Measurements from ENCODE around the gene IGF2BP3.
"Not testable (repeated sequence)": the region's sequence is repeated elsewhere in the genome, so short reads cannot be mapped to it uniquely, and the experiment has no call there.

Gene IGF2BP3

DNA sequence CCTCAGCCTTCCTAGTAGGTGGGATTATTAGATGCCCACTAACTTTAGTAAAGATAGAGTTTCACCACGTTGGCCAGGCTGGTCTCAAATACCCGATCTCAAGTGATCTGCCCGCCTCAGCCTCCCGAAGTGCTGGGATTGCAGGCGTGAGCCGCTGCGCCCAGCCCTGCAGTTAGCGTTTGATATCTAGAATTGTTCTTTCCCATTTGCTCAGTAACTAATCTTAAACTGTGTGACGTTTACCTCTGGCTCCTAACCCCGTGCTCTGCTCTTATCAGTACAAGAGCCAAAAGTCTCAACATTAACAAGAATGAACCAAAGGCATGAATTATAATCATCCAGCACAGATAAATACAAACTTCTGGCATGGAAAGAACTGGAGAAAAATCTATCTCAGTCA, 47.4 kb downstream of the IGF2BP3 start:
- DNase-seq (ENCODE audit: low read depth in 2 of 2): no peak

DNA sequence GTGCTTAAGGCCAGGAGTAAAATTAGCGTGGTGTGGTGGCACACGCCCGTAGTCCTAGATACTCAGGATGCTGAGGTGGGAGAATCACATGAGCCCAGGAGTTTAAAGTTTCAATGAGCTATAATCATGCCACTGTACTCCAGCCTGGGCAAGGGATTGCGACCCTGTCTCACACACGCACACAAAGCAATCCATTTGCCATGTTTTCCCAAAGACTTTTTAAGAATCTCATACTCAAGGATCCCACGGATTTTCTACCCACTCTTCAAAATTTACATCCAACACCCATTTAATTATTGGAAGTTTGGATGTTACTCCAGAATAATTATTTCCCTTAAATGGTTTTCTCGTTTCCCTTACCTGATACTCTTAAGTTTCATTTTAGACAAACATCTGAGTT, 47.9 kb downstream of the IGF2BP3 start:
- no peak for DNase-seq (ENCODE audit: low read depth in 2 of 2)

DNA sequence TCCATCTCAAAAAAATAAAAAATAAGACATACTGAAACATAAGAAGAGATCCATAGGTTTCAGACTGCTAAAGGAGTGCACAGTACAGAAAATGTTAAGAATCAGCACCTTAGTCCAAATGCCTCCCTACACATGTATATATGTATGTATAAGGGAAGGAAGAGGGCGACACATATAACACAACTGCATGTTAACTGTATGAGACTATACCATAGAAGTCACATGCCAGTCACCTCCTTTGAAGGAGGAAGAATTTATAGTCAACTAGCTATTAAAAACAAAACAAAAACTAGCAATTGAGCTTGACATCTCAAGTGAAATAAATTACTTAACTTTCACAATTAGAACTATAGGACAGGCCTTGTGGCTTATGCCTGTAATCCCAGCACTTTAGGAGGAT, 50.4 kb downstream of the IGF2BP3 start:
- no peak for DNase-seq (ENCODE audit: low read depth in 2 of 2)

DNA sequence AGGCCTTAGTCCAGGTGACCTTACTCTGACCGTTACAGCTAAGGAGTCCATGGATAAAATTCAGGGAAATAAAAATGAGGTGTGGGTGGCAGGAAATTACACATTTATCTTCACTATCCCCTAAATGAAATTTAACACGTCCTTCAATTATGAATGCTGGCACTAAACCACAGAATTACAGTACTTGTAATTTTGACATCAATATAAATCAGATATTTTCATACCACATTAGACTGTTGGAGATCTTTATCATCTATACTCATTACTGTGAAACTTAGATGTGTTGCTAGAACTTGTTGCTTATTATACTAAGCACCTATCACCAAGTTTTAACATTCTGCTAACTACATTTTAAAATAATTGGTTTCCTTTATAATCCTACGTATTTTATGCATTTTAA, 51.1 kb downstream of the IGF2BP3 start:
- no peak for DNase-seq (ENCODE audit: low read depth in 2 of 2)

DNA sequence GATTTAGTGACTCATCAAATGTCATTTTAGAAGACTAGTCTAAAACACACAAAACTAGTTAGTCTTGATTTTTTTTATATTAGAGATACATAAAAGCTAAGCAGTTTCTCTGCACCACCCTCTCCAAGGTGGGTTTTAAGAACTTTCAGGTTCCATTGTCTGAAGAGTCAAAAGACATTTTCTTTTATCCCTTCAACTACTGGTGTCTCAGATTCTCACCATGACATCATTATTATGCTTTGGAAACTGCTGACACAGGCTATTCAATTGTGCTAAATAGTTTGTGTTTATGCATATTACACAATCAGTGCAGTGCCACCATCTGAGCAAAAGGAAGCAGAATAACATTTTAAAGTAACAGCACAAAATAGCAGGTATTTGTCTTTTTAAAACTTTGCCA, 52.2 kb downstream of the IGF2BP3 start:
- no peak for DNase-seq (ENCODE audit: low read depth in 2 of 2)

DNA sequence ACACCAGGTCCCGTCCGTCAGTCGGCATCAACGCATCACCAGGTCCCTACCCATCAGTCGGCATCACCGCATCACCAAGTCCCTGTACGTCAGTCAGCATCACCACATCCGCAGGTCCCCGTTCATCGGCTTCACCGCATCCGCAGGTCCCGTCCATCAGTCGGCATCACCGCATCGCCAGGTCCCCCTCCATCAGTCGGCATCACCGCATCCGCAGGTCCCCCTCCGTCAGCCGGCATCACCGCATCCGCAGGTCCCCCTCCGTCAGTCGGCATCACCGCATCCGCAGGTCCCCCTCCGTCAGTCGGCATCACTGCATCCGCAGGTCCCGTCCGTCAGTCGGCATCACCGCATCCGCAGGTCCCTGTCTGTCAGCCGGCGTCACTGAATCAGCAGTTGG, 55.1 kb downstream of the IGF2BP3 start:
- DNase-seq (ENCODE audit: low read depth in 2 of 2): no peak

DNA sequence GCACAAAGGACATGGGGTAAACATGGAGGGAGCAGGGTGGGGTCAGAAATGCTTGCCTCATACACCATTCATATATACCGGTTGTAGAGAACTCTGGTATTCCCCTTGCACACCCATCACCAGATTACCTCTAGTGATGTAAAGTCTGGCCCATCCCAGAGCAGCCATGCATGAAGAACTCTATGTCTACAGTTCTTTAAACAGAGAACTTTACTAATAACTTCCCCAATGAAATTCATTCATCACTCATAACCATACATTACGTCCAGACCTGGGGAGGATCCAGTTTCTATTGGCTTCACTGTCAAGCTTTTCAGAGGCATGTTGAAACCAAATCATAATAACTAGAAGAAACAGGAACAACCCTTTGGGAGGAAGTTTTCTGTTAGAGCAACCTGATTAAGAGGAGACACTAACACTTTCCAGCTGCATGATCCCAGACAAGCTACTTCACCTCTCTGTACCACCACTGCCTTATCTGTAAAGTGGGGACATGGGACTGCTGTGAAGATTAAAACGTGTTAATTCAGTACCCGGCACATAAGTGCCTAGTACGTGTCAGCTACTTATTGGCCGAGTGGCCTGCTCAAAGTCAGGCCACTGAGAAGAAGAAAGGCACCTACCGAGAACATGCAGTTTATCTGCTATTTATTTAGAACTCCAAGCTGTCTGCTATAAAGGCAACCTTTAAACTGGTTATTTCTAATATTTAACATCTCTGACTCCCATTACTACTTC, 59.7 kb downstream of the IGF2BP3 start:
- no peak for DNase-seq (ENCODE audit: low read depth in 2 of 2)

DNA sequence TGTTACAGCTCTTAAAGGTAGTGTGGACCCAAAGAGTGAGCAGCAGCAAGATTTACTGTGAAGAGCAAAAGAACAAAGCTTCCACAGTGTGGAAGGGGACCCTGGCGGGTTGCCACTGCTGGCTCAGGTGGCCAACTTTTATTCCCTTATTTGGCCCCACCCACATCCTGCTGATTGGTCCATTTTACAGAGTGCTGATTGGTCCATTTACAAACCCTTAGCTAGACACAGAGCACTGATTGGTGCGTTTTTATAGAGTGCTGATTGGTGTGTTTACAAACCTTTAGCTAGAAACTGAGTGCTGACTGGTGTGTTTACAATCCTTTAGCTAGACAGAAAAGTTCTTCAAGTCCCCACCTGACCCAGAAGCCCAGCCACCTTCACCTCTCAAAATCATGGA, 63.7 kb downstream of the IGF2BP3 start:
- DNase-seq (ENCODE audit: low read depth in 2 of 2): not testable (repeated sequence)

DNA sequence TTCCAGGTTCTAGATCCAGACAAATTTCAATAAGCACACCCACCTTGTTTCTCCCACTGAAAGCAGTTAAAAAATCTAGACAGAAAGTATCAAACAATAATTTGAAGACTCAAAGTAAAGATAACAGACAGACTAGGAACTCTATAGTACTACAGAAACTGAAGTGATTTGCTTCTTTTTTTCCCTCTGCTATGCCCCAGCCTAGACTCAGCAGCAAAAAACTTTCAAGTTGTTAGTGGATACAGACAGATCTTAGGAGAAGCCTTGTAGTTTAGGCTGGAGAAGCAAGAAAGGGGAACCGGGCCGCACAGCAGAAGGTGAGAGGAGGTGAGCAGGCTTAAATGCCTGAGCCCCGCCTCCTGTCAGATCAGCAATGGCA, 65.1 kb downstream of the IGF2BP3 start:
- no peak for DNase-seq (ENCODE audit: low read depth in 2 of 2)

DNA sequence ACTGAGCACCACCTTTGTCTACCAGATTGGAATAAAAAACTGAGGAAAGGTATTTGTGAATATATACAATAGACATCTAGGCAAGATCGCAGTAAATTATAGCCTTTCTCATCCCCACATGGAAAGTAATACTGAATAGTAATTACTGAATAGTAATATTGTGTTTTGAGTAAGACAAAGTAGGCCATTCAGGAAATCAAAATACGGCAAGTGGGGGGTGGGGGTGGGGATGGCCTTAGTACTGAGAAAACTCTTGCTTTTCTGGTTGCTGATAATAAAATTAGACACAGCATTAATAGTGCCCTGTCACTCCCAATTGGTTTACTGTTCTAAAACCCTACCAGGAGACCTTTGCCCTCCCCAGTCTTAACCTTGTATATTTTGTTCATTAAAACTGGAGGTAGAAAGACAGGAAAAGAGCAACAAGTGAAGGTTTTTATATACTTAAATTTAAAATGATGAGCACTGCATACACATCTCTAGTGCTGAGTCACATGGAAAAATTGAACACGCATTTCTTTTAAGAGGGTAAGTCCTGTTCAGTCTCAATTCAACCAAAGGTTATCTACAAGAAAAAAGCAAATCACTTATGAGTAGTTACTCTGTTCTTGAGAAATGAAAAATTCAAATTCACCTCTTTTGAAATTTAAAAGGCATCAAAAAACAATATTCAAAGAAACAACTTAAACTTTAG, 65.6 kb downstream of the IGF2BP3 start:
- no peak for DNase-seq (ENCODE audit: low read depth in 2 of 2)

DNA sequence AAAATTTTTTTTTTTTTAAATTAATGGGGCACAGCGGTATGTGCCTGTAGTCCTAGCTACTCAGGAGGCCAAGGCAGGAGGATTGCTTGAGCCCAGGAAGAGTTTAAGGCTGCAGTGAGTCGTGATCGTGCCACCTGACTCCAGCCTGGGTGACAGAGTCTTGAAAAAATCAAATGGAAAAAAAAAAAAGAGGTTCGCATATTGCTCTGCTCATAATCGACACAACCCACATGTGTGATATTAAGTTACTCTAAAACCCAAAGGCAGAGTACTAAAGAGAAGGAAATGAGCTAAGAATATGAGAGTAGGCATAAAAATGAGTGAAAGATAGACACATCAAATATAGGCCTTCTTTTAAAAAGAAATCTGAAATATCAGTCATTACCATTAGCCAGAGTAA, 66.3 kb downstream of the IGF2BP3 start:
- DNase-seq (ENCODE audit: low read depth in 2 of 2): no peak

DNA sequence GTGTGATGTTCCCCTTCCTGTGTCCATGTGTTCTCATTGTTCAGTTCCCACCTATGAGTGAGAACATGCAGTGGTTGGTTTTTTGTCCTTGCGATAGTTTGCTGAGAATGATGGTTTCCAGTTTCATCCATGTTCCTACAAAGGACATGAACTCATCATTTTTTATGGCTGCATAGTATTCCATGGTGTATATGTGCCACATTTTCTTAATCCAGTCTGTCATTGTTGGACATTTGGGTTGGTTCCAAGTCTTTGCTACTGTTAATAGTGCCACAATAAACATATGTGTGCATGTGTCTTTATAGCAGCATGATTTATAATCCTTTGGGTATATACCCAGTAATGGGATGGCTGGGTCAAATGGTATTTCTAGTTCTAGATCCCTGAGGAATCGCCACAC, 72.2 kb downstream of the IGF2BP3 start:
- DNase-seq (ENCODE audit: low read depth in 2 of 2): not testable (repeated sequence)

DNA sequence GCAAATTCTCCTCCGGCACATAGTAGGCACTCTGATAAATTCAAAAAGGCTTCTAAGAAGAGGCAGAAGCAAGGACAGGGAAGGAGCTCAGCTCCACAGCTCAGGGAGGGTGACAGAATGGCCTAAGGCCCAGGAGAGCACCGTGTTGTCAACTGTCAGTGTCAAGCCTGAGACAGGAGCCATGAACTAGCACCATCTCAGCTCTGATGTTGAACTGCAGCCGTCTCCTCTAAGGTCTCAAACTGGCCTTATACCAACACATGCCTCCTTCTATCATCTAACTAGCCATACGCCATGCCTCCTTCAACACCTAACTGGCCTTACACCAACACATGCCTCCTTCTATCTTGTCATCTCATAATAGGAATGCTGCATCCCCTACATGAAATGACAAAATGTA, 73.0 kb downstream of the IGF2BP3 start:
- DNase-seq (ENCODE audit: low read depth in 2 of 2): no peak

DNA sequence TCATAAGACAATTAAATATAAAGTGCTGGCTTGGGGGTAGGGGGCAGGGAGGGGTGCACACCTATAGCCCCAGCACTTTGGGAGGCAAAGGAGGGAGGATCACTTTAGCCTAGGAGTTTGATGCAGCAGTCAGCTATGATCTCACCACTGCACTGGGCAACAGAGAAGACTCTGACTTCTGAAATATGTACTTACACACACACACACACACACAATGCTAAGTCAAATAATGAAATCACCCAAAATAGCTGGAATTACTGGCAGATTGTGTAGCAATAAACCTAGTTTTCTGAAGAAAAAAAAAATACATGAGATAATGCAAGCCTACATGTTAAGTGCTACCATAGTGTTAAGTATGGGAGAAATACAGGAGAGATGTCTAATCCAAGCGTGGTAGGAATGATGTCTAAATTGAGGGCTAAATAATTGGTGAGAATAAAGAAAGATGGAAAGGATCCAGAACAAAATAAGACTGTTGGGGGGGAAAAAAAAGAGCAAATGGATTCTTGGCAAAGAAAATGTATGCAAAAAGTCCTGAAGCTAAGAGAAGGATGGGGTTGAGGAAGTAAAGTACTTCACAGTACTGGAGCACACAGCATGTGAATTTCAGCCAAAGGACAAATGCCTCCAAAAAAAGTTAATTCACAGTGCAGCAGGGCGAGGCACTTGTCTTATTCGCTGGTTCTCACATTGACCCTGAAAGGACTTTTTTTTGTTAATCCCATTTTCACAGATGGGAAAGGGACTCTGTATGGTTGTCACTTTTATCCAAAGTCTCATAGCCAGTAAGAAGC, 73.9 kb downstream of the IGF2BP3 start:
- DNase-seq (ENCODE audit: low read depth in 2 of 2): no peak

DNA sequence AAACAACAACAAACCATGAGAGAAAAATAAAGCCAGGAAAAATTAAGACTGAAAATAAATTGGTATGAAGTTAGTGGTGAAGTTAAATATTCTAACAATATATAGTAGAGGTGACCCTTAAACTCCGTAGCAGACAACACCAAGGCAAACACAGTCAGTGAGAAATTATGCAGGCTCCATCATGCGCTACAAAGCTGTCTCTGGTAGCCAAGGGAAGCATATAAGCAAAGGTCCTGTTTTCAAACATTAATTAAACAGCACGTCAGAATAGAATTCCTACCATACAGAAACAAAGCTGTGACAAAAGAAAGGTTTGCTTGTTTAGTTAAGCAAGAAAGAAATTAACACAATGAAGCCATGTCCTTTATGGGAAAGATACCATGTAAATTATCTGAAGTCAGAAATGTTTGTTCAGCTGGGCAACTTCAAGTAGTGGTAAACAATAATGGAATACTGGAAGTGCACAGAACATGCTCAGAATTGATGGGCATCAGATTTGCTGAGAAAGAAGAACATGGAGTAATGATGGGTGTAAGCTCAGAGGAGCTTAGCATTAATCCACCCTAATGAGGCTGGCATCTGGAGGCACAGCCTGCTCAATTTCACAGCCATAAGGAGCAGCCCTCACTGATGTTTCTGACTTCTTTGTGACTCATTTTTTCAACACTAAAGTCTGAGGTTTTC, 75.7 kb downstream of the IGF2BP3 start:
- DNase-seq (ENCODE audit: low read depth in 2 of 2): no peak

DNA sequence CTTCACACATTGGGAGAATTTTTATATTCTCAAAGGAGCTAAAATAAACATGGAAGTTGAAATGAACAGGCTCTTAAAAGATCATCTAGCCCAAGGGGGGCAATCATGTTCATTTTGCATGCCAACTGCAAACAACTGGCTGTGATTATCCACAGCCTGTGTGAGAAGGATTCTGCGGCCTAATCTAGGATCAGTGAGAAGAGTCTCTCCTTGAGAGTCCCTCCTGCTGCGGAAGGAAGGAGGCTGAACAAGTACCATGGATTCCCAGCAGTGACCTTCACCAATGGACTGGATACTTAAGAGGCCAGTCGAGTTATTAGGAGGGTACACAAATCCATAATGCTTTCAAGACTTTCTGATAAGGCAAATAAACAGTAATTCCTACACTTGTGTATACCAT, 76.7 kb downstream of the IGF2BP3 start:
- DNase-seq (ENCODE audit: low read depth in 2 of 2): no peak

DNA sequence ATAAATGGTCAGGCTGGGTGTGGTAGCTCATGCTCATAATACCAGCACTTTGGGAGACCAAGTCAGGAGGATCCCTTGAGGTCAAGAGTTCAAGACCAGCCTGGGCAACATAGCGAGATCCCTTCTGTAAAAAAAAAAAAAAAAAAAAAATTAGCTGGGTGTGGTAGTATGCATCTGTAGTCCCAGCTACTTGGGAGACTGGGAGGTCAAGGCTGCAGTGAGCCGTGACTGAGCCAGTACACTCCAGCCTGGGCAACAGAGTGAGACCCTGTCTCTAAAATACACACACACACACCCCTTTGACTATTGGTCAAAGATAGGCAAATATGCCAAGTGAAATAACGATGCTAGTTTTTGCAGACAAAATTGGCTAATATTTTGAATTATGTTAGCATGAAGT, 80.6 kb downstream of the IGF2BP3 start:
- DNase-seq (ENCODE audit: low read depth in 2 of 2): no peak

DNA sequence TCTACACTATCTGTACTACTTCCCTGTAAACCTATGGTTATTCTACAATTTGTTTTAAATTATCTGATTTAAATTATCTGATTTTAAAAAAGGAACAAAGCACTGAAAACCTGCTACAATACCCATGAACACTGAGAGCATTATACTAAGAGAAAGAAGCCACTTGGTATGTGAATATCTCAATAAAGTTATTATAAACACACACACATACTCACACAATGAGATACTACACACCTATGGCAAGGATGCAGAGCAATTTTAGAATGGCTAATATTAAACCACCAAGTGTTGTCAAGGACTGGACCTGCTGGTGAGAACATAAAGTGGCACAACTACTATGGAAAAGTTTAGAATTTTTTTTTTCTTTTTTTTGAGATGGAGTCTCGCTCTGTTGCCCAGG, 82.7 kb downstream of the IGF2BP3 start:
- DNase-seq (ENCODE audit: low read depth in 2 of 2): no peak

DNA sequence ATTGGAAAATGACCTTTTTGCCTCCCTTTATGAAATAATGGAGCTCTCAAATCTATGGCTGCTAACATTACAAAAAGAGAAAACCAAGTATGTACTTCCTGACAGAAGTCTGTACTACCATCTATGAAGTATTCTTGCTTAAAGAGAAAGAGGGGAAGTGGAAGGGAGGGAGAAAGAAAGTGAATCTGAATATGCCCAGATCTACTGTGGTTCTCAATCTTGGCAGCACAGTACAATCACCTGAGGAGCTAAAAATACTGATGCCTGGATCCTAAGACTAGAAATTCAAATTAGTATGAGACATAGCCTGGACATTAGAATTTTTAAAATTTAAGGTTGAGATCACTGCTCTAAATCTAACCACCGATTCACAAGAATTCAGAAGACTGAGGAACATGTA, 85.2 kb downstream of the IGF2BP3 start:
- no peak for DNase-seq (ENCODE audit: low read depth in 2 of 2)

DNA sequence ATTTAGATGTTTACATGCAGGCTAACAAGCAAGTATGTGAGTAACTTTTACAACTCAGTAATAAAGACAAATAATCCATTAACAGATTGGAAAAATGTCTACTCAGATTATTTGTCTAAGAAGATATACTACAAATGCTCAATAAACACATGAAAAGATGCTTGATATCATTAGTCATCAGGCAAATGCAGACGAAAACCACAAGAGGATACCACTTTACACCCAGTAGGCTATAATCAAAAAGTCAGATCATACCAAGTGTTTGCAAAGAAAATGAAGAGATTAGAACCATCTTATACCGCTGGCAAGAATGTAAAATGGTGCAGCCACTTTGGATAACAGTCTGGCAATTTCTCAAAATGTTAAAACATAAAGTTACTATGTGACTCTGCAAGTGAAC, 87.1 kb downstream of the IGF2BP3 start:
- no peak for DNase-seq (ENCODE audit: low read depth in 2 of 2)

DNA sequence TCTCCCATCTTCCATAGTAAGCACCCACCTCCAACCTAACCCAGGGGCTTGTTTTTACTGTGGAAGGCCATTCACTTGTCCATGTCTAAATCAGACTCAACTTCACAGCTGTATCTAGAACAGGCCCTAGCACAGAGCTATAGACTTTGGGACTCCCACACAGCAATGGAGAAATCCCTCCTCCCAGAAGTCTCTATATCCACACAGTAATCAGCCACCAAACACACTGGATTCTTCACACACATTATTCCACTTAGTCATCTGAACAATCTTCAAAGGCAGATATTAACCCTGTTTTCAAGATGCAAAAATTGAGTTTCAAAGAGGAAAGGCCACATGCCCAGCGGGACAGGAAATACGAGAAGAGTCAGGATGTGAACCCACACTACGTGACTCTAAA, 89.3 kb downstream of the IGF2BP3 start:
- DNase-seq (ENCODE audit: low read depth in 2 of 2): no peak

DNA sequence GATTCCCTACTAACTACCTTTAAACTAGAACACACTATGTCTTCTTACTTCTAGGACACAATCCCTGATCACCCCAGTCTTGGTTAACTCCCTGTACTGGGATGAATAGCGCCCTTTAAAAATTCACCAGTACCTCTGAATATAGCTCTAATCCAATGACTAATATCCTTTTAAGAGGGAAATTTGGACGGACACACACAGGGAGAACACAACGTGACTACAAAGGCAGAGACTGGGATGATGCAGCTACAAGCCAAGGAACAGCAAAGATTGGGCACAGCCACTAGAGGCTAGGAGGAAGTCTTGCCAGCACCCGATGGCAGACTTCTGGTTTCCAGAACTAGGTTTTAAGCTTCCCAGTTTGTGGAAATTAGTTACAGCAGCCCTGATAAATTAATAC, 89.7 kb downstream of the IGF2BP3 start:
- DNase-seq (ENCODE audit: low read depth in 2 of 2): no peak
